Measurements from ENCODE around the gene TTF2.

DNA sequence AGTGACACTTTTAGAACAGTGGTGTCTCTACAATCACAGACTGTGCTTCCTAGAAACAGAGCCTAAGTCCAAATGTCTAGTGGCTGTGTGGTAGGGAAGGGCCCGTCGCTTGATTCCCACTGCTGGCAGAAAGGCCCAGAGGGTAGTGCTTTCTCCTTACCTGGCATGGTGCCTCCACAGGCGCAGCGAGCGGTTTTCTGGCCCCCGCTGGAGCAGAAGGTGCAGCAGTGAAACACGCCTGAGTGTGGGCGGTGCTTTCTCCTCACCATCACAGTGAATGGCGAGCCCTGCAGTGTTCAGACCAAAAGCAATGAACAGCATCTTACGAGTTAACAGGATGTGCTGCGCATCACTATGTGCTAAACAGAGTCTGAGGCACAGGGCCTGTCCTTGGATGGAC lies 53.1 kb downstream of the TTF2 start:
- TF ChIP-seq, protein P1, sequence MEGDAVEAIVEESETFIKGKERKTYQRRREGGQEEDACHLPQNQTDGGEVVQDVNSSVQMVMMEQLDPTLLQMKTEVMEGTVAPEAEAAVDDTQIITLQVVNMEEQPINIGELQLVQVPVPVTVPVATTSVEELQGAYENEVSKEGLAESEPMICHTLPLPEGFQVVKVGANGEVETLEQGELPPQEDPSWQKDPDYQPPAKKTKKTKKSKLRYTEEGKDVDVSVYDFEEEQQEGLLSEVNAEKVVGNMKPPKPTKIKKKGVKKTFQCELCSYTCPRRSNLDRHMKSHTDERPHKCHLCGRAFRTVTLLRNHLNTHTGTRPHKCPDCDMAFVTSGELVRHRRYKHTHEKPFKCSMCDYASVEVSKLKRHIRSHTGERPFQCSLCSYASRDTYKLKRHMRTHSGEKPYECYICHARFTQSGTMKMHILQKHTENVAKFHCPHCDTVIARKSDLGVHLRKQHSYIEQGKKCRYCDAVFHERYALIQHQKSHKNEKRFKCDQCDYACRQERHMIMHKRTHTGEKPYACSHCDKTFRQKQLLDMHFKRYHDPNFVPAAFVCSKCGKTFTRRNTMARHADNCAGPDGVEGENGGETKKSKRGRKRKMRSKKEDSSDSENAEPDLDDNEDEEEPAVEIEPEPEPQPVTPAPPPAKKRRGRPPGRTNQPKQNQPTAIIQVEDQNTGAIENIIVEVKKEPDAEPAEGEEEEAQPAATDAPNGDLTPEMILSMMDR (IDR thresholded peaks at IDR 0.05) = no peak
- no peak for TF ChIP-seq POLR2A (IDR thresholded peaks at IDR 0.05)
